Prostate gland (tissue), 2 donors: ENCODE data around the gene NDOR1.

Experiments used
- POLR2A ChIP-seq: fragments of 450-650 bp; IDR thresholded peaks from one replicate; pipeline ENCODE4 v1.6.1; 2016; ENCODE audit warnings: antibody characterized with exemption, mild to moderate bottlenecking
- TF ChIP-seq, protein P1 (sequence below), 4 experiments: fragments of 200-600 bp in 2 of 4; fragments of 450-650 bp in 2 of 4; sonication (generic) in 2 of 4; IDR thresholded peaks; 1 replicate in 3 of 4; 2 replicates in 1 of 4; pipeline ENCODE4 v1.5.1; 2016 to 2019; ENCODE audit warnings: antibody characterized with exemption in 4 of 4, mild to moderate bottlenecking in 2 of 4, moderate library complexity in 2 of 4

DNA sequence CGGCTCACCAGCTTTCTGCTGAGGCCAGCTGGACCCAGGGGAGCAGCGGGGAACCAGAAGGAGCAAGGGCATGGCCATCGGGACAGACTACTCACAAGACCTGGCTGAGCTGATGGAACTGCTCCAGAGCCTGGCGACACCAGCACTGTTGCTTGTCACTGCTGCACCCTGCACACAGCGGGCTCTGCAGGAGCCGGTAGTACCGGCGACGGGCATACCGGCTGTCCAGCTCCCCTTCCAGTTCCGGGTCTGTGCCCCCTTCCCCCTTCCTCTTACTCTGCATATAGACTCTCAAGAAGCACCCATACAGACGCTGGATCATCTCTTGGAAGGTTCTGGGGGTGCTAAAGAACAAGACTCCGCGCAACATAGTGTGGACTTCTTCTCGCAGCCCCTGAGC lies 18.1 kb upstream of the NDOR1 start:
- TF ChIP-seq, protein P1, sequence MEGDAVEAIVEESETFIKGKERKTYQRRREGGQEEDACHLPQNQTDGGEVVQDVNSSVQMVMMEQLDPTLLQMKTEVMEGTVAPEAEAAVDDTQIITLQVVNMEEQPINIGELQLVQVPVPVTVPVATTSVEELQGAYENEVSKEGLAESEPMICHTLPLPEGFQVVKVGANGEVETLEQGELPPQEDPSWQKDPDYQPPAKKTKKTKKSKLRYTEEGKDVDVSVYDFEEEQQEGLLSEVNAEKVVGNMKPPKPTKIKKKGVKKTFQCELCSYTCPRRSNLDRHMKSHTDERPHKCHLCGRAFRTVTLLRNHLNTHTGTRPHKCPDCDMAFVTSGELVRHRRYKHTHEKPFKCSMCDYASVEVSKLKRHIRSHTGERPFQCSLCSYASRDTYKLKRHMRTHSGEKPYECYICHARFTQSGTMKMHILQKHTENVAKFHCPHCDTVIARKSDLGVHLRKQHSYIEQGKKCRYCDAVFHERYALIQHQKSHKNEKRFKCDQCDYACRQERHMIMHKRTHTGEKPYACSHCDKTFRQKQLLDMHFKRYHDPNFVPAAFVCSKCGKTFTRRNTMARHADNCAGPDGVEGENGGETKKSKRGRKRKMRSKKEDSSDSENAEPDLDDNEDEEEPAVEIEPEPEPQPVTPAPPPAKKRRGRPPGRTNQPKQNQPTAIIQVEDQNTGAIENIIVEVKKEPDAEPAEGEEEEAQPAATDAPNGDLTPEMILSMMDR (IDR thresholded peaks at IDR 0.05), result no peak
- TF ChIP-seq POLR2A, result no peak
